Measurements from ENCODE around the gene ELP5.

DNA sequence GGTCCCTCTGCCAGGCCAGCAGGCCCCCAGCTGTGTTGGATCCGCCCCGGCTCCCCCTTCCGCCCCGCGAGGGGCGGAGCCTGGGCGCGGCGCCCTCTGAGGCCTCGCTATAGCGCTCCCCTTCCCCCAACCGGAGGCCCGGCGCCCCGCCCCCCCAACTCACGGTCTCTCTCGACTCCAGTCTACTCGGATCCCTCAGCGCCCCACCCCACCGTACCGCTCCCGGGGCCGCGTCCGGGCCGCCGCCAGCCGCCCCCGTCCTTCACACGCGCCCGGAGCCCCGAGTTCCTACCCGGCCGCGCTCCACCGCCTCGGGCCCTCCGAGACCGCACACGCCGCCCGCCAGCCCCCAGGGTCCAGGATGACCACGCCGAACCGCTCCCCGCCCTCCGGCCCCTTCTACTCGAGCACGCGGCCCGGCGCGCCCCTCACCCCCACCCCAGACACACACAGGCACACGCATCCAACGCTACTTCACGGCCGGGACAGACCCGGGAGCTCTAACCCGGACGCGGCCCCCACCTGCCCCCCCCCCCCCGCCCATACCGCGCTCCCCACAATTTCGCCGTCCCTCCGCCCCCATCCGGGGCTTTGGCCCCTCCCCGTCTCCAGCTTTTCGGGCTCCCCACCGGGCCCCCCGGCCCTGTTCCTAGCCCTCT is 14.1 kb upstream of the ELP5 start:
- TF ChIP-seq CTCF (conservative IDR thresholded peaks at IDR 0.05; ENCODE audit: low read length): no peak
- no peak for TF ChIP-seq EZH2phosphoT487 (IDR thresholded peaks at IDR 0.05; ENCODE audit: borderline replicate concordance, low read depth, low read length)

Data from OCI-LY7 (cell line).